Germinal center (tissue), 1 donor: Measurements from ENCODE around the gene CORO1C.
"Not testable (repeated sequence)": the region's sequence is repeated elsewhere in the genome, so short reads cannot be mapped to it uniquely, and the experiment has no call there.

Source experiments
- DNase-seq: peaks from one replicate; pipeline ENCODE4 v3.0.0; 2012; ENCODE audit warnings: mixed read lengths, low spot score

CORO1C gene

DNA sequence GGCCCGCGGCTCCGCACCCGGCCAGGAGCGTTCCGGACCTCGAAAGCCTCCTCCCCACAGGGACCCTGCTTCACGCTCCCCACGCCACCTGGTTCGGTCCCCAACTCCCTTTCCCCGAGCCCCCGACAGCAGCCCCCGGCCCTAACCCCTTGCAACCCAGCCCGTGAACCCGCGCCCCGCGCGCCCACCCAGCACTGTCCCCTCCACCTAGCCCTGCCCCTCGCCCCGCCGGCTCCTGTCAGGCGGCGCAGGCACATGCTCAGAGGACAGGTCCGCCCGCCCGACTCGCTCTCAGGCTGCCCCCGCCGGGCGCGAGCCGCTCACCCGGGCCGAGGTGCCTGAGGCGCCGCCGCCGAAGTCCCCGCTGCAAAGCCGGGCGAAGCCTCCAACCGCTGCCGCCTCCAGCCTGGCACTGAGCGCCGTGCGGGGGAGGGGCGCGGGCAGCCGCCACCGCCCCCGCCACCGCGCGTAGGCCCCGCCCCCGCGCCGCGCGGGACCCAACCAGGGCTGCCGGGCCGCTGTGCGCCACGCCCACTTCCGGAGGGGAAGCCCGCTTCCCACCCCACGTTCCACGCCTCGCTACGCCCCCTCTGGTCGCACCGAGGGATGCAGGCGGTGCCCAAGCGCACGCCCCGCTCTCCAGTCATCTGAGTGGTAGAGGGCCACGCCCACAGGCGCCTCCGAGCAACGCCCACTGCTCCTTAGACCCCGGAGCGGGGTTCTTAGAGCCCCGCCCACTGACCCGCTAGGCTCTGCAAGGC lies at the start of gene CORO1C:
CORO1C (minus strand) TSS at position 414 of the 761 bp plus-strand sequence. CDS start 30,200 bp downstream, outside the sequence.
- DNase-seq: peak; percentile 95

DNA sequence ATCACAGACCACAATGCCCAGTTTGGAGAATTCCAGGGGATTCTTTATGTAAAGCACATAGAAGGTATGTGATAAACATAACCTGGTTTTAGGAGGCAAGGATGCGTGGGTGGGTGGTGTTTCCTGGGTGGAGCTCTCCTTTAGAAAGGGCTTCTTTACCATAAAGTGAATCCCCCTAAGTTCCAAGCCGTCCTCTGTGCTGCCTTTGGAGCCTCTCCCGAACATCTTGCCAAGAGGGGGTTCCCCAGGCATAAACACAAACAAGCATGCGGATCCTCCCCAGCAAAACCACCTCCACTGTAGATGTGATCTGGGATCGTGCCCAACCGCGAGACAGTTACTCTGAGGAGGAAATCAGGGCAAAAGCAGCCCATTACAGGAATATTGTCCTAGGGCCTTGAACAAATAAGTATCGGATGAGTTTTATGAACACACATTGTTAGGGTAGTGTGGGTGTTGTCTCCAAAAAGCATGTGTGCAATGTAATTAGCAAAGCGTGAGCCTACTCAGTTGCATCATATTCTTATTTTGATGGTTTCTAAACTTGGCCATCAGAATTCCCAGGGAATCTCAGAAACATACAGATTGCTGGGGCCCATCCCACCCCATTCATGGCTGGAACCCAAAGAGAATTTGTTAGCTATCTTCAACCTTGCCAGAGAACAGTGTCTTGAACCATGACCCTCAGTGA lies 48.8 kb upstream of the CORO1C start:
- no peak for DNase-seq

DNA sequence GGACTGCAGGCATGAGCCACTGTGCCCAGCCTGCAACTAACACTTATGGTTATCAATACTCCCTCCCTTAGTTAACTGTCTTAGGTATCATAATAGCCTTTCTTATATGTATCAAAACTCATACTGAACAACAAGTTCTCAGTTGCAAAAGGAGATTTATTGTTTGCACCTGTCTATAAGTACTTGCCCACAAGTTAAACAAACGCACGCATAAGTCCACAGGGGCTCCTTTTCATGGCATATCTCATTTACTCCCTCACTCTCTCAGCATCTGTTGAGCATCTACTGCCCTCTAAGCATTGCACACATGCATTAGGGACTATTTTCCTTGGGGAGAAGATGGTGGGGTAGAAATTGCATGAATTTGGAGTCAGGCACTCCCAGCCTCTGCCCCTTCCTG lies 46.7 kb upstream of the CORO1C start:
- no peak for DNase-seq

DNA sequence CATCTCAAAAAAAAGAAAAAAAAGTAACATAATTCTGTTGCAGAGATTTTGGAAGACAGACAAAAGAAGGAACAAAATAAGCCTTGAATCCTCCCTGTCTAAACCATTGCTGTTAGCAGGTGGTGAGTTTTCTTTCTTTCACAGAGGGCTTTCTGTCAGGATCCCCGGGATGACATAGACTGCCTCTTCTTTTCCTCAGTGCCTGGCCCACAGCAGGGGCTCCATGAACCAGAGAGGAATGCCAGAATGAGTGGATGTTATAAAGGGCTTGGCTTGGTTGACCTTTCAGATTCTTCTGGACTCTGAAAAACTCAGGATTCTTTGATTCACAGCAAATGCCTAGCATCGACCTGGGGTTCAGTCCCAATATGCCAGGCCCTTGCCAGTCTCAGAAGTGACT lies 45.8 kb upstream of the CORO1C start:
- no peak for DNase-seq

DNA sequence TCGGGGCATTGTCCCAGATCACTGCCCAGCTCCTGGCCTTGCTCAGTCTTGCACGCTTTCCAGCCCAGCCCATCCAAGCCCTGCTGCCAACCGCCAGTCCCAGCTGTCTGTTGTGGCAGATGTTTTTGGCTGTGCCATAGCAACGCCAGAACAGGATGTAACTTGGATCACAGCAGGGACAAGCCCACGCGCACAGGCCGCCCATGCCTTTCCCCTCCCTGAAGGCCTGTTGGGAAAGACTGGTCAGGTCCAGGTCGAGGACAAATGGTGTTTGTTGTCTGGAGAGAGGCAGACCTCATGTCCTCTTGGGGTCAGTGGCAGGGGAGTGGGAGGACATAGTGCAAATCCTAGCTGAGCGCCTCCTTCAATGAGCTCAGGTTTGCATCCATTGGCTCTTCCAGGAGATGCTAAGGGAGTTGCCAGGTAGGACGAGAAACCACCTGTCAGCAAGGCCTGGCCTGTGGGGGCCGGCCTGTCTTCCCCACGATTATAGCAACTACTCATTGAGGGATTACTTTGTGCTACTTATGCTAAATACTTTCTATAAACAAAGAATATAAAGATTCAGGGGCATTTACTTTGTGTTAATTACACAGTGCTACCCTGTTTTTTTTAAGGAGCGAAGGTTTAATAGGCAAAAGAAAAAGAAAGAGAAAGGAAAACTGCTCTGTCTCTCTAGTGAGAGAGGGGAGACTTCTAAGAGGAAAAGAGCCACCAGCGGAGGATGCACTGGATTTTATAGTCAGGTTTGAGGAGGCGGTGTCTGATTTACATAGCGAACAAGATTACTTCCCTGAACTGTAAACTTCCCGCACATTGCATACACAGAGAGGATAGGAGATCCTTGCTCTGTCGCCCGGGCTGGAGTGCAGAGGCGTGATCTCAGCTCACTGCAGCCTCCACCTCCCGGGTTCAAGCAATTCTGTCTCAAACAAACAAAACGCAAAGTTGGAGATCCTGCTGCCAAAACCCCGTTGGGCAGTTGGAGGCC lies 42.8 kb upstream of the CORO1C start:
- DNase-seq: no peak

DNA sequence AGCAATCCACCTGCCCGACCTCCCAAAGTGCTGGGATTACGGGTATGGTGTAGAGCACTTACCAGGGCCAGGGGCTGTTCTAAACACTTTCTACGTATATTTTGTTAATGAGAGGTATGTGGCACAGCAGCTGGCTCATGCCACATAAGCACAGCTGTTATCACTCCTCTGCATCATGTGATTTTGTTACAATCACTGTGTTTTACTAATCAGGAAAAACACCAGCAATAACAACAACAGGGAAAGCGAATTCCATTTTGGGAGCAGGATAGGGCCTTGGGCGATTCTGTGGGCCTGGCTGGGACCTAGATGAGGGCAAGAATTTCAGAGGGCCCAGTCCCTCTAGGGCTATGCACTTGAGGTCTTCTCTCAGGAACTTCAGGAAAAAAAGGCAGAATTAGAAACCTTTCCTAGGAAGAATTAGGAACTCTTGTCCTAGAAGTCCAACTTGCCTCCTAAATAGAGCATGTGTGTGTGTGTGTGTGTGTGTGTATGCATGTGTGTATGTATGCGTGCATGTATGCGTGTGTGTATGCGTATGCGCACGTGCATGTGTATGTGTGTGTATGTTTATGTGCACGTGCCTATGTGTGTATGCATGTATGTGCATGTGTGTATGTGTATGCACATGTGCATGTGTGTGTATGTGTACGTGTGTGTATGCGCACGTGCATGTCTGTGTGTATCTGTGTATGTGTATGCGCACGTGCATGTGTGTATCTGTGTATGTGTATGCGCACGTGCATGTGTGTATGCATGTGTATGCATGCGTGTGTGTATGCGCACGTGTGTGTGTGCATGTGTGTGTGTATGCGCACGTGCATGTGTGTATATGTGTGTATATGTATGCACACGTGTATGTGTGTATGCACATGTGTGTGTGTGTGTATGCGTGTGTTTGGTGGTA lies 41.8 kb upstream of the CORO1C start:
- no peak for DNase-seq

DNA sequence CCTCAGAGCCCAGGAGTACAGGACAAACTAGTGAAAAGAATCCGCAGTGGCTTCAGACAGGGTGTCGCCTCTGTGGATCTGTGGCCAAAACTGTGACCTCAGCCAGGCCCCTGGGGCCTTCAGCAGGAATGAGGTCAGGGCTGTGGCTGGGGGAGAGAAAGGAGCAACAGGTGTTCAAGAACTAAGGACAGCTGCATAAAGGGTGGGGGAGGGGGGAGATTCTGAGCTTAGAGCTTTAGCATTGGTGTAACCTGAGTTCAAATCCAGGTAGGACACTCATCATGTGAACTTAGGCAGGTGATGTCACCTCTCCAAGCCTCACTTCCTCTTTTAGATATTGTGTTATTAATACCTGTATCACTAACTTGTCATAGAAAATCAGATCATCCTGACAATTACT lies 40.9 kb upstream of the CORO1C start:
- peak; percentile 21 for DNase-seq

DNA sequence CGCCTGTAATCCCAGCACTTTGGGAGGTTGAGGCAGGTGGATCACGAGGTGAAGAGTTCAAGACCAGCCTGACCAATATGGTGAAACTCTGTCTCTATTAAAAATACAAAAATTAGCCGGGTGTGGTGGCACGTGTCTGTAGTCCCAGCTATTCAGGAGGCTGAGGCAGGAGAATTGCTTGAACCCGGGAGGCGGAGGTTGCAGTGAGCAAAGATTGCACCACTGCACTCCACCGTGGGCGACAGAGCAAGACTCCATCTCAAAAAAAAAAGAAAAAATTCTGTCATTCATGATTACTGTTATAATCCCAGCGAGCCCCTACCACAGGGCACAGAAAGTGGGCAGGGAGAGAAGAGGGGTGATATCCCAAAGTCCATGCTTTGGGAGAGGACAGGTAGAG lies 40.5 kb upstream of the CORO1C start:
- not testable (repeated sequence) for DNase-seq

DNA sequence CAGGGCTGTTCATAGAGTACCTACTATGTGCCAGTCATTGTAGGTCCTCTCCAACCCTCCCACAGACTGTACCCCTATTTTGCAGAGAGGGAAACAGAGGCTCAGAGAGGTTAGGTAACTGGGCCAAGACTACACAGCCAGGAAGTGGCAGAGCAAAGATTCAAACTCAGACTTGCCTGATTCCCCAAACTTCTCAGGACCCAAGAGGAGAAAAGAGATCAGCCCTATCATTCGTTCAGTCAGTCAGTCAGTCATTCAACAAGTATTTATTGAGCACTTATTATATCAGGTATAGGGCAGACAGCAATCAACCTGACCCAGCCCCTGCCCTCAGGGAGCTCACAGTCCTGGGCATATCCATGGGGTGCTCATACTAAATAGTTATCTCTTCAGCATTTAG lies 39.6 kb upstream of the CORO1C start:
- DNase-seq: no peak

DNA sequence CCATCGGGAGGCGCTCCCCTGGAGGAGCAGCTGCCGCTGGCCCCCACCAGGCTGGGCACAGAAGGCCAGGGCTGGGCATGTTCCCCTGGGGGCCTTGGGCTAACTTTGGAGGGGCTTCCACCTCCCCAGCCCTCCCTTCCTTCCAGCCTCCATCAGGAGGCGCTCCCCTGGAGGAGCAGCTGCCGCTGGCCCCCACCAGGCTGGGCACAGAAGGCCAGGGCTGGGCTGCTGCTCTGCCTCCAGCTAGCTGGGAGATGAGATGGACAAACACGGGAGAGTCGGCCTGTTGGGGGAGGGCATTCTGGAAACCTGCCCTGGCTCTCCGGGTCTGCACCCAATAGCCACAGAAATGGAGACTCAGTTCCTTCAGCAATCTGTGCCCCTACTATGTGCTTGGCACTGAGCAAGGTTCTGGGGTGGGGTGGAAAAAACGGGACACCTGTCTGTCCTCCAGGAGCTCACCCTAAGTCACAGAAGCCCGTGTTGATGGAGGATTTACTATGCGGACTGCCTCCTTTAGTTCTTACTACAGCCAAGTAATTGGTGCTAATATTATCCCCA lies 39.0 kb upstream of the CORO1C start:
- no peak for DNase-seq

DNA sequence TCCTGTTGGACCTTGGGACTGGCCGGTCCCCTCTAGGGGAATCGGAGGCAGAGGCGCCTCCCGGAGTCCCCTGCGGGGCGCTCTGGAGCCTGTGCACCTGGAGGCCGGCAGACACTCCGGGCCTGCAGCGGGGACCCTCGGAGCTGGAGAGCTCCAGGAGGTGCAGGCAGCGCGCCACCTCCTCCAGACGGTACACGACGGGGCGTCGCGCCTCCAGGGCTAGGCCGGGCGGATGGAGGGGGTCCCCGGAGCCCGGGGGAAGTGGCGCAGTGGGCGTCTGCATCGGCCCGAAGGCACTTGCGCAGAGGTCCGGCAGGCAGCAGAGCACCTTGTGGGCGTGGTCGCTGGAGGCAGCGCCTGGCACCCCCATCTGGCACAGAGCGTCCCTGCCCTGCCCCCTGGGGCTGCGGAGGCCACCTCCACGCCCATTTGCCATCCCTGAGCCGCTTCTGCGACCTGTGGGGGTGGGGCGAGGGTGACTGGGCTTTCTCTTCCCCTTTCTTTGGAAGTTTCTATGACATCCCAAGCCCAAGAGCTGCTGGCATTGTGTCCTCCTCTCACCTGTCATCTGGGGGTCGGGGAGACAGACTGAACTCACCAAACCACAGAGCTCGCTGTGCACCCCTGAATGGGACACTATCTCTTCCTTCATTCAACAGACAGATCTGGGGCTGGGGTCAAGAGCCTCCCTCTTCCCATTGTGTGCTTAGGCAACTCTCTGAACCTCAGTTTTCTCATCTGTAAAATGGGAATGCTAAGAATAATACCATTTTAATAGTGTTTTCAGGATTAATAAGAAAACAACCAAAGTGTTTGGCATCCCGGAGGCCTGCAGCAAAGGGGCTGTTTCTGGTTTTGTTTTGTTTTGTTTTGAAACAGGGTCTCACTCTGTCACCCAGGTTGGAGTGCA lies 37.5 kb upstream of the CORO1C start:
- peak; percentile 74 for DNase-seq

DNA sequence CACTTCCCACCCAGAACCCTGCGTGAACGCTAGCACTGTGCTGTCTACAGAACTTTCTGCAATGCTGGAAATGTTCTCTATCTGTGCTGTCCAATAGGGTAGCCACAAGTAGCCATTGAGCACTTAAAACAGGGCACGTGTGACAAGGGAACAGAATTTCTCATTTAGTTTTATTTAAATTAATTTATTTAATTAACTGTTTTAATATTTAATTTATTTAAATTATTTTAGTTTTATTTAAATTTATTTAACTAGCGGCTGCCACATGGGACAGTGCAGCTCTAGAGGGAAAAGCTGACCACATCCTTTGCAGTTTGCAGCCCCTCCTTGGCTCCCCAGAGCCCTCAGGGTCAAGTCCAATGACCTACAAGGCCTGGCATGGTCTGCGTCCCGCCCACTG lies 35.0 kb upstream of the CORO1C start:
- no peak for DNase-seq

DNA sequence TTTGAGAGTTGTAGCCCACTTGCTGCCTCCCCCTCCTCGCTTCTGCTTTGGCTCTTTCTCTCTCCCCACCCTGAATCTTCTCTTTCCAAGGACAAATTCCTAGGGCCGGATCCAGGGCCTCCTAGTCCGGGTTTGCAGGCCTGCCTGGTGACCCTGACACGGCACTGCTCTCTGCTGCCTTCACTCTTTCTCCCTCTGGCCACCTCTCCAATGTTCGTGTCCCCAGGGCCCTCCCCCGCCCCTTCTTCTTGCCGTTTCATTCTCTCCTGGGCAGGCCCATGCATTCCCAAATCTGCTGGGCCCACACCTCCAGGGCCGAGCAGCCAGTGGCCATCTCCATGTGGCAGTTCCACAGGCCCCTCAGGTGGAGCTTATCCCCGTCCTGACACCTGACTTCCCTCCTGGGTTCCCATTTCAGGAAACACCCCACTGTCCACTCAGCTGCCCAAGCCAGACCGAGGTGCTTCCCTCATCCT lies 34.0 kb upstream of the CORO1C start:
- no peak for DNase-seq

DNA sequence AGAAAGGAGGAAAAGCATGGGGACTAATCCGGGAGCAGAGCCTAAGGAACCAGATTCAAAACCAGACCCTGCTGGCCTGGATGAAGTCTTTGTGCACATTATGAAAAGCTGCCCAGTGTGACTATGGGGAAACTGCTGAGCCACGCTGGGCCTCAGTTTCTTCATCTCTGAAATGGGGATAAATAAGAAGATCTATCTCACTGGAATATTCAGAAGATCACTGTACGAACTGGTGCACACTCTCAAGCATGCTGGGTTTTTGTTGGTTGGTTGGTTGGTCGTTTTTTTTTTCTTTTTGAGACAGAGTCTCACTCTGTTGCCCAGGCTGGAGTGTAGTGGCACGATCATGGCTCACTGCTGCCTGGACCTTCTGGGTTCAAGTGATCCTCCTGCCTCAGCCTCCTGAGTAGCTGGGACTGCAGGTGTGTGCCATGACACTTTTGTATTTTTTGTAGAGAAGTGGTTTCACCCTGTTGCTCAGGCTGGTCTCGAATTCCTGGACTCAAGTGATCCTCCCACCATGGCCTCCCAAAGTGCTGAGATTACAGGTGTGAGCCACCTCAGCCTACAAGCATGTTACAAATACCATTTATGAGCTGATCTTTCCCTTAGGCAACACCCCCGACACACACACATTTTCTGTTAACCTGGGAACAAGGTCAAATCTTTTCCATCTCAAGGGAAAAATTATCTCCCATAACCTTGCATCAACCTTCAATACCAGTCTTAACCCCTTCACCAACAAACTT lies 33.4 kb upstream of the CORO1C start:
- no peak for DNase-seq

DNA sequence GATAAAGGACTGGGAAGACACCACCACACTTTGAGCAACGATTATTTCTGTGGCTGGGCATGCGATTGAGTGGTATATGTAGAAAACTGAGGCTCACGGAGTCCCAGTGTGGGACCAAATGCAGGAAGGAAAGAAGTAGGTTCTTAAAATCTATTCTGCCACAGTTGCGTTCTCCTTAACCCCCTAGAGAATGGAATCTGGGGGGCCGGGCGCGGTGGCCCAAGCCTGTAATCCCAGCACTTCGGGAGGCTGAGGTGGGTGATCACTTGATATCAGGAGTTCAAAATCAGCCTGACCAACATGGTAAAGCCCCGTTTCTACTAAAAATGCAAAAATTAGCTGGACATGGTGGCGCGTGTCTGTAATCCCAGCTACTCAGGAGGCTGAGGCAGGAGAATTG lies 29.9 kb upstream of the CORO1C start:
- DNase-seq: no peak

DNA sequence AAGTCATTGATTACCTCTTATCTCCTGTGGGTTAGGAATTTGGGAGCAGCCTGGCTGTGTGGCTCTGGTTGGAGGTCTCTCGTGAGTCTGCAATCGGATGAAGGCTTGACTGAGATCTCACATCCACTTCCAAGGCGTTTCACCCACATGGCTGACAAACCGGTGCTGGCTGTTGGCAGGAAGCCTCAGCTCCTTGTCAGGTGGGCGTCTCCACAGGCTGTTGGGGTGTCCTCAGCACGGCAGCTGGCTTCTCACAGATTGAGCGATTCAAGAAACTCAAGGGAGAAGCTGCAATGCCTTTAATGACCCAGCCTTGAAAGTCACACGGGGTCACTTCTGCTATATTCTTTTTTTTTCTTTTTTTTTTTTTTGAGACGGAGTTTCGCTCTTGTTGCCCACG lies 28.6 kb upstream of the CORO1C start:
- no peak for DNase-seq

DNA sequence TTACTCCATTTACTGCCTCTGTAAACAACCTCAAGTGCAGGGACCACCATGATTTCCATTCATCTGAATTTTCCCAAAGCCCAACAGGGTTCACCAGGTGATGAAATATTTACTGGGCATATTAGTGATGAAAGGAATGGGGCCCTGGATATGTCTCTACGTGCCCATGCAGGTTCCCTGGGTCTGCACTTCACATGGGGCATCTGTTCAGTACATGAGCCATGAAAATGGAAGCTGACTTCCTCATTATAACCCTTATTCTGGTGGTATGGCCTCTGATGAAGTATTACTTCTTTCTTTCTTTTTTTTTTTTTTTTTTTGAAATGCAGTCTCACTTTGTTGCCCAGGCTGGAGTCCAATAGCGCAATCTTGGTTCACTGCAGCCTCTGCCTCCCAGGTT lies 26.5 kb upstream of the CORO1C start:
- no peak for DNase-seq

DNA sequence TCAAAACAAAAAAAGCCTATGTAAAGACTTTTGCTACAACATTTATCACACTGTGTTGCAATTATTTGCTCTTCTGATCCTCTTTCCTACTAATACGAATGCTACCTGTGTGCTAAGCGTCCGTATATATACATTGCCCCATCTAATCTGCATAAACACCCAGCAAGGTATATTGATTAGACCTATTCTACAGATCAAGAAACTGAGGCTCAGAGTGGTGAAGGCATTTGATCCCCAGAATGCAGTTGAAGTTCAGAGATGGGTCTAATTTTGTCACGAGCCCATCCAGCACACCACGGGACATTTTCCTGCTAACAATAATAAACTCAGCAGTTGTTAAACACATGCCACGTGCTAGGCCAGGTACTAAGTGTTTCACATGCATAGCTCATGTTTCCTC lies 25.1 kb upstream of the CORO1C start:
- DNase-seq: no peak

DNA sequence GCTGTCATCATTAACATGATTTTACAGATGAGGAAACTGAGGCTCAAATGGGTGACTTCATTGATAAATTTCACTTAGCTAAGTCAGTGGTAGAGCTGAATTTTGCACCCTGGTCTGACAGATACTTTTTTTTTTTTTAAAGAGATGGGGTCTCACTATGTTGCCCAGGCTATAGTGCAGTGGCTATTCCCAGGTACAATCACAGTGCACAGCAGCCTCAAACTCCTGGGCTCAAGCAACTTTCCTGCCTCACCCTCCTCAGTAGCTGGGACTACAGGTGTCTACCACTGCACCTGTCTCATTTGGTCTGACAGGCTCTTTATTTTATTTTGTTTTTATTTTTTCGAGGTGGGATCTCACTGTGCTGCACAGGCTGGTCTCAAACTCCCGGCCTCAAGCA lies 24.2 kb upstream of the CORO1C start:
- DNase-seq: no peak
